Sciatic nerve (tissue), 2 donors: ENCODE results near the gene SLC39A11. TPM values are rescaled to one million over a fixed set of nuclear protein-coding genes. Genes with fewer than 3 reads are reported as not detected.
A peak's percentile ranks its signal among the peaks of the same experiment; 100 is the strongest.
"Not testable (repeated sequence)": the region's sequence is repeated elsewhere in the genome, so short reads cannot be mapped to it uniquely, and the experiment has no call there.

Experiments used
- ATAC-seq: fragments of 200-7000 bp; cut with Tn5 transposase; one replicate; pipeline ENCODE4 v1.9.1; 2020; ENCODE audit warnings: mild to moderate bottlenecking, moderate library complexity
- DNase-seq: peaks from one replicate; pipeline ENCODE4 v3.0.0-alpha.2; 2020; ENCODE audit warnings: low spot score
- intact Hi-C: fragments of 100-400 bp; cut with DNase I; formaldehyde crosslinking; loops from one replicate; pipeline ENCODE4 v1.14.2; 2022
- total RNA-seq: library from RNA; stranded (reverse); fragmentation: NEBNext Ultra II Directional; extraction: Animal tissue kit (Norgen Biotek cat#: 25700); gene quantifications from one replicate; pipeline ENCODE4 v1.2.1, GENCODE V29; 2021
- donor health status: DM: no; HTN: no; CAD: no.
- donor health status: DM: no; HTN: no; CAD: no.

SLC39A11 gene
- total RNA-seq, 1 donor from 2014 or later: 22.7 TPM

DNA sequence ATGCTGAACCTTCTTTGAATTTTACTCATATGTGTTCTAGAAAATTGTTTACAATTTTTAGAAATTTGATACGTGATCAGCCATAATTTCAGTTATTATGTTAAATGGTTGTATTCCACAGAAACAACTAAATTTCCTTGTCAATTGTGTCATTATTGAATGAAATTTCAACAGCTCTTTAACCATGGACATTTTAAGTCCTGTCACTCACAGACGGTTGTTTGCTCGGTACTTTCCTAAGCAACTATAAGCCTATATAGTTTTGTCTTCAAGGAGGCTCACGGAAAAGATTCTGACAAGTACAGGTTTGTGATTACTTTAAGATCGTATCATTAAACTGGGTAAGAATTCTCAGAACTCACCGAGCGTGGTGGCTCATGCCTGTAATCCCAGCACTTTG lies 31.8 kb downstream of the SLC39A11 start:
- no peak for ATAC-seq
- intact Hi-C loops: no loop called here
- no peak for DNase-seq

DNA sequence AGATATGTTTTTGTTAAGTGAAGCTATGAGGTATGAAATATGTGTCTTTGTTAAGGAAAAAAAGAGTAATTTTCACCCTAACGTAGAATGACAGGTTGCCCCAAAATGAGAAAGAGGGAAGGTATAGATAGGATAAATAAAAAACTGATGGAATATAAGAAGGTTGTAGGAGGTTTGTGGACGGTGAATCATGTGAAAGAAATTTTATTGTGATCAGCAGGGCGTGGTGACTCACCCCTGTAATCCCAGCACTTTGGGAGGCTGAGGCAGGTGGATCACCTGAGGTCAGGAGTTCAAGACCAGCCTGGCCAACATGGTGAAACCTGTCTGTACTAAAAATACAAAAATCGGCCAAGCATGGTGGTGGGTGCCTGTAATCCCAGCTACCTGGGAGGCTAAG lies 32.8 kb downstream of the SLC39A11 start:
- intact Hi-C loops, DNase-seq, ATAC-seq: not testable (repeated sequence)

DNA sequence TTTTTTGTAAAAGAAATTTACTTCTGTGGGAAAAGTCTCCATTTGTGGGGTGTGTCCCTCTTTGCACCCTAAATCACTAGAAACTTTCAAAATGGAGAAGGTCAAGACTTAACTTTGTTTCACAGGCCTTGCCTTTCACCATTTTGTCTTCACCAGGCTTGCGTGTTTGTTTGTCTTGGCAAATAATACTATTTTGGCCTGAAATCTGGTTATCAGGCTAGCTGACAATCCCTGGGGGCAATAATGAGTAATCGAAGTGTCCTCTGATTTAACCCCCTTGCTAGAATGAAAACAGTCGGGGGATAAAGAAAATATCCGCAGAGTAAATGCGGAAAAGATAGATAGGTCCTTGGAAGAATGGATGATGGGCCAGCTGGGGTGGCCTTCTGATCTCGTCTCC lies 34.5 kb downstream of the SLC39A11 start:
- DNase-seq (no peak), ATAC-seq (no peak)
- intact Hi-C loops: no loop called here

DNA sequence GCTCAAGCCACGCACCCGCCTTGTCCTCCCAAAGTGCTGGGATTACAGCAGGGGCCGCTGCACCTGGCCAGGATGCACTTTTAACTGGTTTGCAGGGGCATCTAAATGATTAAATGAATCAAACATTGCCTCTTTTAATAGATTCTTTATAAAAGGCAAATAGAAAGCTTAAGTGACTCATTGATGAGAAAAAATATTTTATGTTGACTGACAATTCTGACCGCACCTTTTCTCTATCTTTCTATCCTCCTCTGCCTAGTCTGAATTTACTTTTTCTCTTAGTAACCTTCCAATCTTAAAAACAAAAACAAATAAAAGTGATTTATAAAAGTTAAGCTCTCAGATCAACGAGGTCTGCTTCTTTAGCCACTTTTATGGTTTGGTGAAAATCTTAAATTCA lies 35.3 kb downstream of the SLC39A11 start:
- intact Hi-C loops: no loop called here
- DNase-seq: no peak

DNA sequence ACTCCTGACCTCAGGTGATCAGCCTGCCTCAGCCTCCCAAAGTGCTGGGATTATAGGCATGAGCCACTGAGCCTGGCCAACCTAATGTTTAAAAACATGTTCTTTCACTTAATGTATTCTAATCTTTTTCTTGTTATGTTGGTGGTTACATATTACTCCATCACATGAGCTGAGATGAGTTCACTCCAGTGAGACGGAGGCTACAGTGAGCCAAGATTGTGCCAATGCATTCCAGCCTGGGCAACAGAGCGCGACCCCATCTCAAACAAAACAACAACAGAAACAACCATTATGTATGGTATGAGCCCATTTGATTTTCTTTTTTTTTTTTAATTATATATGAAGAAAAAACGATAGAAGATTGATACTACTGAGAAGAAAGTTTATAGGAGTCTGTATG lies 39.6 kb downstream of the SLC39A11 start:
- DNase-seq: peak; percentile 15
- ATAC-seq: no peak
- intact Hi-C loops: no loop called here

More for the DNA sequence above, 35.3 kb downstream of the SLC39A11 start:
- no peak for ATAC-seq

DNA sequence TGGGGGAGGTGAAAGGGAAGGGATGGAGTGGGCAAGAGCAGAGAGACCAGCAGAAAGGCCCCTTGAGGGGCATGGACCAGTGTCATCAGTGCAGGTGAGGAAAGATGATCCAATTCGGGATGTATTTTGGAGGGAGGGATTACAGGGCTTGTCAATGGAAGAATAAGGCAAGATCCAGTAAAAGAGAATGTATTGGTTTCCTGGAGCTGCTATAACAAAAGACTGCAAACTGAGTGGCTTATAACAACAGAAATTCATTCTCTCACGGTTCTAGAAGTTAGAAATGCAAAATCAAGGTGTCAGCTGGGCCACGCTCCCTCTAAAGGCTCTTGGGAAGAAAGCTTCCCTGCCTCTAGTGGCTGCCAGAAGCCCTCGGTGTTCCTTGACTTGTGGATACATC lies 41.7 kb downstream of the SLC39A11 start:
- ATAC-seq (no peak), DNase-seq (no peak)
- intact Hi-C loops: no loop called here

DNA sequence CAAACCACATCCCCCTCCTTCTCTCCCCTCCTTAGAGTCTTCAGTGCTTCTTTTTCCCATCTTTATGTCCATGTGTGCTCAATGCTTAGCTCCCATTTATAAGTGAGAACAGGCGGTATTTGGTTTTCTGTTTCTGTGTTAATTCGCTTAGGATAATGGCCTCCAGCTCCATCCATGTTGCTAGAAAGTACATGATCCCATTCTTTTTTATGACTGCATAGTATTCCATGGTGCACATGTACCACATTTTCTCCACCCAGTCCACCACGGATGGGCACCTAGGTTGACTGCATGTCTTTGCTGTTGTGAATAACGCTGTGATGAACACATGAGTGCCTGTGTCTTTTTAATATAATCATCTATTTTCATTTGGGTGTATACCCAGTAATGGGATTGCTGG lies 44.3 kb downstream of the SLC39A11 start:
- intact Hi-C loops: no loop called here
- no peak for ATAC-seq
- DNase-seq: no peak

DNA sequence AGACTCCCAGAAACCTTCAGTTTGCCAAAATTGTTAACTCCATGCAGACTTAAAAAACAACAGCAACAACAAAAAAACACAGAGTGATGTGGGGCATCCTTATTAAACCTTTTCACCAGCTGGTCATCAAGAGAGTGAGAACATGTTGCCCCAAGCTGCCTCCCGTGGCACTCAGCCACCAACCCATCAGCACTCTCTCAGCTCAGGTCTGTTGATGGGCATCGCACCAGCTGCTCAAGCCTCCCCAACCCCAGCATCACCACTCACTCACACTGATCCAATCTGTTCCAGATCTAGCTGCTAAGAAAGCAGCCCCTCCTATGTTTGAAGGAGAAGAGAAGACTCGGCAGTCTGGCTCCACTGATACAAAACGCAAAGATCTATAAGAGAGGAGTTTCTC lies 46.8 kb downstream of the SLC39A11 start:
- ATAC-seq: no peak
- intact Hi-C loops: no loop called here
- DNase-seq: no peak

DNA sequence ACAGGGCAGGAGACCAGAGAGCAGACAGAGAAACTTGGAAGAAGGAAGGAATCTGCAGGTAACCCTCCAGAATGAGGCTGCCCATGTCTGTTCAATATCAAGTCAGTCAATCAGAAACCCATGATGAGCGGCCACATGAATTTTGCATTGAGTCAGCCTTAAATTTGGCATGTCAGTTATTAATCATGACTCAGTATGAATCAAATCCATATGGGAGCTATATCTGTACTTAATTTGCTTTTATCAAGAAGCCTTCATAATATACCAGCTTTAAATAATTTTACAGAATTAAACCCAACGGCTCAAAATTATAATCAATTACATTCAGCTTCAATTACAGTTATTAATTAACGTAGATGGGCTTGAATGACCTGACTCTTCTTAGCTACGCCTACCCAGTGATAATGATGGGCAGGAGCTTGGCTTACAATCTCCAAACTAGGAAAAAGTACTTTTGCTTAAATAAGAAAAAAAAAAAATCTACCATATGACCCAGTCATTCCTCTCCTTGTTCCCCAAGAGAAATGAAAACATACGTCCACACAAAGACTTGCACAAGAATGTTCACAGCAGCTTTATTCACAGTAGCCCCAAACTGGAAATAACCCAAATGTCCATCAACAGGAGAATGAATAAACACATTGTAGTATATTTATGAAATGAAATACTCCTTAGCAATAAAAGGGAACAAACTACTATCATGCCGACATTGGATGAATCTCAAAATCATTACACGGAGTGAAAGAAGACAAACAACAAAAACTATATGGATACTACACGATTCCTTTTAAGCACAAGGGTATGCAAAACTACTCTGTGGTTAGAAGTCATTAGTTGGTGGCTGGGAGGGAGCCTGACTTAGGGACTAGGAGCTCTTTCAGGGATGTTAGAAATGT lies 48.6 kb downstream of the SLC39A11 start:
- ATAC-seq (peak; percentile 55), DNase-seq (no peak)
- intact Hi-C loops: no loop called here

DNA sequence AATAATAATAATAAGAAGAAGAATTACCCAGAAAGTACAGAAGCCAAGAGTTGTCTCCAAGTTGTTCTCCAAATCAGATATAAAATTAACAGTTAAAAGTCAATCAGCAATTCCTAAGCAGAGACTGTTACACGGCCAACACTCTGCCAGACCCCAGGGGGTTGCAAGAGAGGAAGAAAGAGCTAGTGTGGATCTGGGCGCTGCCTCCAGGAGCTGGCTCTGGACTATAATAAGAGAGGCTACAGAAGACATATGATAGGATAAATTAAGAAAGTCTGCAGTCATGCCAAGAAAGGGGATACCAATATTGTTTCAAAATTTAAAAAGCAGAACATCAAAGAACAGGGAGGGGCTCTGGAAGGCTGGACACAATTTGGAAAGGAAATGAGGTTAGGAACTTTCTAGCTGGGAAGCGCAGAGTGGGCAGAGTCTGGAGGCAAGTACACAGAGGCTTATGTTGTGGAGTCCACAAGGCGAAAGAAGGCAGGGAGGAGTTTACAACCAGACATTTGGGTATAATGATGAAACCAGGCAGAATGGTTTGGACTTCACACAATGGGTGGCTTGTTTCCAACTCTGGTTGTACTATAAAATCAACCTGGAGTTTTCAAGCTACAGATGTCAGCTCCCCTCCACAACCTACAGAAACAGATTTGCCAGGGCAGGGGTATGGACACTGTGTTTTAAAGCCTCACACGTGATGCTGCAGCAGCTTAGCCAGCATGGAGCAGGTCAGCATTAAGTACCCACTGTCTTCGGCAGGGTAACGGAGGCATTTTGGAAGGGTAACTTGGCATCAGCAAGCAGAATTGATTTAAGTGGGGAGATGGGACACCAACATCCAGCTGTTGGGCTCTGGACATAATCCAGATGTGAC lies 49.4 kb downstream of the SLC39A11 start:
- intact Hi-C loops: no loop called here
- ATAC-seq (peak; percentile 70), DNase-seq (peak; percentile 28)

DNA sequence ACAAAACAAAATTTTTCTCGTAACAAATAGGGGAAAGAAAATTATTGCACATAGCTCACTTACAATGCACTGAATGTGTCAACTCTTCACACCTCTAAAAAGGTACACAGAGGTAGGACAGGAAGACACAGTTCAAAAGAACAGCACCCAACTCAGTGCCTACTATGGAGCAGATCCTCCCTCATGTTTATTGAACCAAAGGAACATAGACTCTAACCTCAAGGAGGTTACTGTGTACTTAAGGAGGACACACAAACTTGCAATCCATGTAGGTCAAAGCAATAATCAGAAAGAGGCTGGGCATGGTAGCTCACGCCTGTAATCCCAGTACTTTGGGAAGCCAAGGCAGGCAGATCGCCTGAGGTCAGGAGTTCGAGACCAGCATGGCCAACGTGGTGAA lies 50.3 kb downstream of the SLC39A11 start:
- intact Hi-C loops: no loop called here

DNA sequence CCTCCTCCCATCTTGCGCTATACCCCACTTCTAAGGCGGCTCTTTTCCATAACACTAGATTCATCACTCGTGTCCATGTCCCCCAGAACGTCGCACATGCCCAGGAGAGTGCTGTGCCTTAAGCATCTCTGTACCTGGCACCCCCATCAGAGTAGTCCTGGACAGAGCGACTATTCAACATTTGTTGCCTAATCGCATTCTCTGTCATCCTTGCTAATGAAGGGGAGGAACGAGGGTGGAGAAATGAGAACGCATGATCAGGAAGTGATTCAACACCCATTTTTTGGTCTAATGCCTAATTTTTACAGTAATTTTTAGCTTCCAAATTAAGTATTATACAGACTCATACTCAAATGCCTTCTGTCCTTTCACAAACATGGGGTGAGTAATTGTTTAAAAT lies 53.2 kb downstream of the SLC39A11 start:
- ATAC-seq (no peak), DNase-seq (no peak)
- intact Hi-C loops: no loop called here

More for the DNA sequence above, 50.3 kb downstream of the SLC39A11 start:
- no peak for DNase-seq
- no peak for ATAC-seq

DNA sequence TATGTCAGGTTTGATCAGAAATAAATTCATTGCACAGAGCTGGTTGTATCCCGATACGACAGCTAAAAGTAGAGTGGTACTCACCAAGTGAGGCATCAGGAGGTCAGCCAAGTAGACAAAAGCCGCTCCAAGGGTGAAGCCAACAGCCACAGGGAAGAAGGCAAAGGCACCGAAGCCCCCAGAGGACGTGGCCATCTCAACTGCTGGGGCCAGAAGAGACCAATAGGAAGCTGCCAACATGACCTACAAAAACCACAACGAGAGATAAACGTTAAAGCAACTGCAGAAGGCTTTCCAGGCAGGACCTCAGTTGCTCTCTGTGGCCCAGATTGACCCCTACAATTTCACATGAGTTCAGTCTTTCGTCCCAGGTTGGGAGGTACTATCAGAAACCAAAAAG lies 61.0 kb downstream of the SLC39A11 start:
- no peak for DNase-seq
- intact Hi-C loops: no loop called here

DNA sequence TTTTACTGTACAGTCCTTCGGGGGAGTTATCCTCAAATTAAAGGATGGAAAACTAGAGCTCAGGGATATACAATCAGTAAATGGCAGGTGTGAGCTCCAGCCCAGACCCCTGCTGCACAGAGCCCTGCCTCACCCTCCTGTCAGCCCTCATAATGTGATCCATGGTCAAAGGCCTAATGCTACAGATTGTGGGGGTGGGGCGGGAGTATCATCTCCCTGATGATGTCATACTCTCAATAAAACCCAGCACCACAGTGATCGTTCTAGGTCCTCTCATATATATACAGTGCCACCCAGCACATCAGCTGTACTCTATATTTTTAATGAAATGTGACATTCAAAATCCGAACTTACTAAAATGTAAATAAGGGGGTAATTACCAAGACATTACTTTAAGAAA lies 61.5 kb downstream of the SLC39A11 start:
- DNase-seq (no peak), ATAC-seq (no peak)
- intact Hi-C loops: no loop called here

More for the DNA sequence above, 61.0 kb downstream of the SLC39A11 start:
- ATAC-seq: no peak

DNA sequence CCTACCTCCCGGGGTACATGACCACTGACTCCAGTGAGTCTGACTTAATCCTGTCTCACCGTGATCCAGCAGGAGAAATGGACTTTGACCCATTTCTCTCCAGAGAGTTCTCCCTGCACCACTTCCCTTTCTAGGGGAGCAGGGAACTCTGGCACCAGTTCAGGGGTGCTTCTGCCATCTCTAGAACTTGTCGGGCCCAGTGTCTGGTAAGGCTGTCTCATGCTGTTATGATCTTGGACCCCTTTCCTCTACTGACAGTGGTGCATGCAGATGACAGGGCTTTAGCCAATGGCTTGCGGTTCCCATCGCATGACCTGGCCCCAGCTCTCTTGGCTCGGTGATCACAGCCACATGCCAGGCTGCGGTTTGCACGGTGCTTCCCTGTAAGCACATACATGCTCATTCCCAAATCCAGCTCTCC lies 62.0 kb downstream of the SLC39A11 start:
- ATAC-seq (peak; percentile 32), DNase-seq (no peak)
- intact Hi-C loops: no loop called here

DNA sequence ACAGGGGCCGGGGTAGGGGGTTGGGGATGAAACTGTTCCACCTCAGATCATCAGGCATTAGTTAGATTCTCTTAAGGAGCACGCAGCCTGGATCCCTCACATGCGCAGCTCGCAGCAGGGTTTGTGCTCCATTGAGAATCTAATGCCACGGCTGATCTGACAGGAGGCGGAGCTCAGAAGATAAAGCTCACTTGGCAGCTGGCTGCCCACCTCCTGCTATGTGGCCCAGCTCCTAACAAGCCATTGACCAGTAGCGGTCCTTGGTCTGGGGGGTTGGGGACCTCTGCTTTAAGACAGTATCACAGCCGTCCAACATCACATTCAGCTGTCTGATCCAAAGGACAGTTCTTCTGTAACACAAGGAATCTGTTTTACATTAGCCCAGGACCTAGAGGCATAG lies 62.5 kb downstream of the SLC39A11 start:
- no peak for ATAC-seq
- intact Hi-C loops: no loop called here

DNA sequence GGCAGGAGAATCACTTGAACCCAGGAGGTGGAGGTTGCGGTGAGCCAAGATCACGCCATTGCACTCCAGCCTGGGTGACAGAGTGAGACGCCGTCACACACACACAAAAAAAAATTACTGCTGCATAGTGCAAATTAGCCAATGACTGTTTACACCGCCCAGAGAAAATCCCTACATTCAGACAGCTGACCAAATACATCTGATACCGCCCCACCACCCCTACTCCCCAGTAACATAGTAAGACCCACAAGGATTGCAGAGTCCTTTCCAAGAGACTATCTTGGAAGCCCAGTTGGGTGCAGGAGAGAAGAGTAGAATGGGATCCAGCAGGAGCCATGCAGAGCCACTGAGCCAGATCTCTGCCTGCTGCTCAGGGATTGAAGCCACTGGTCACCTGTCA lies 63.5 kb downstream of the SLC39A11 start:
- intact Hi-C loops: no loop called here

More for the DNA sequence above, 62.5 kb downstream of the SLC39A11 start:
- no peak for DNase-seq

DNA sequence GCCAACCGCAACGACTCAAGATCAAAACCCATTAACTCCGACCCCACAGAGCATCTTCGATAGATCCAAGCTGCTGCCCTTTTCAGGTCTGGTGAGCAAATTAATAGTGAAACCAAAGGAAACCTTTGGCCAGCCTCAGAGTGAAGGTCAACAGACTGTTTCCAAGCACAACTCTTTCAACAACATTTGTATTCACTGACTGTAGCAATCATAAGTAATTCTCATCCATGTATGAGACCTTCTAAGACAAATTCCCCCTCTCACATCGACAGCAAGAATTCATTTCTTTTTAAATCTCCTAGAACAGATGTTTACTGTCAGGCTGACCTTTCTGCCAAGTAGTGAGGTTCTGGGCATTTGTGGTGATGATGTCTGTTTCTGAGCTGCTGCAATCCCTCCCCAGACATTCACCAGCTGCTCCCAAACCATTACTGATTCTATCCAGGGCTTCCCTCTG lies 64.2 kb downstream of the SLC39A11 start:
- intact Hi-C loops: no loop called here
- DNase-seq (no peak), ATAC-seq (no peak)

More for the DNA sequence above, 63.5 kb downstream of the SLC39A11 start:
- no peak for ATAC-seq
- no peak for DNase-seq

DNA sequence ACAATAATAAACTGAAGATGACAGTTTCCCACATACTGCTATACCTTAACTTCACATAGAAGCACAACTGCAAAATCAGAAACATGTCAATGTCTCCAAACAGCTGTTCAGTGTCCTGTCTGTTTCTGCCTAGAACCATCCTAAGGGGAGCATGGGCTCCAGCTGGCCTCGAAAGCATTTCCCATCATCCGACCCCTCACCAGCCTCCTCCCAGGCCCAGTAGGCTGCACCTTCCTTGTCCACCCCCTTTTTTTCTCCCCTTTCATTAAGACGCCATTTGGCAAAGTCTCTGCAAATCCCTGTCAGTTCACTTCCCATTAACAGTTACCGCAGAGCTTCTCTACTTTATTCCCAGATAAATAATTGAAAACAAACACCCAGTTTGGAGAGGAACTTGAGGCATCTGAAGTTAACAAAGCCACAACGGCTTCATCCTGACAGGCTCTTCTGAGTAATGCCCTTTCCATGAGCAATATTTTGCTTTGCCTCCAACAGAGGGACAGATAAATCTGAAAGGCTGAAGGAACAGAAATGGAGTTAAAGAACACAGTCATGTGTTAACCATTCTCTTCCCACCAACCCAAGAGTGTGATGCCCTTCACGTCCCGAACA lies 65.3 kb downstream of the SLC39A11 start:
- ATAC-seq (no peak), DNase-seq (no peak)
- intact Hi-C loops: no loop called here
